ENCODE results near the gene BAIAP2. TPM values are rescaled to one million over a fixed set of nuclear protein-coding genes. Genes with fewer than 3 reads are reported as not detected.

The BAIAP2 gene
- total and polyA plus RNA-seq, 2 of the 13 experiments (the other 11 are each of a cell fraction or from before 2014, with no cell fraction given): 22.5 to 24.0 TPM

GRCh38 chr17:80987941-80988461 is 47.0 kb upstream of the BAIAP2 start (continued):
- TF ChIP-seq, protein P1, sequence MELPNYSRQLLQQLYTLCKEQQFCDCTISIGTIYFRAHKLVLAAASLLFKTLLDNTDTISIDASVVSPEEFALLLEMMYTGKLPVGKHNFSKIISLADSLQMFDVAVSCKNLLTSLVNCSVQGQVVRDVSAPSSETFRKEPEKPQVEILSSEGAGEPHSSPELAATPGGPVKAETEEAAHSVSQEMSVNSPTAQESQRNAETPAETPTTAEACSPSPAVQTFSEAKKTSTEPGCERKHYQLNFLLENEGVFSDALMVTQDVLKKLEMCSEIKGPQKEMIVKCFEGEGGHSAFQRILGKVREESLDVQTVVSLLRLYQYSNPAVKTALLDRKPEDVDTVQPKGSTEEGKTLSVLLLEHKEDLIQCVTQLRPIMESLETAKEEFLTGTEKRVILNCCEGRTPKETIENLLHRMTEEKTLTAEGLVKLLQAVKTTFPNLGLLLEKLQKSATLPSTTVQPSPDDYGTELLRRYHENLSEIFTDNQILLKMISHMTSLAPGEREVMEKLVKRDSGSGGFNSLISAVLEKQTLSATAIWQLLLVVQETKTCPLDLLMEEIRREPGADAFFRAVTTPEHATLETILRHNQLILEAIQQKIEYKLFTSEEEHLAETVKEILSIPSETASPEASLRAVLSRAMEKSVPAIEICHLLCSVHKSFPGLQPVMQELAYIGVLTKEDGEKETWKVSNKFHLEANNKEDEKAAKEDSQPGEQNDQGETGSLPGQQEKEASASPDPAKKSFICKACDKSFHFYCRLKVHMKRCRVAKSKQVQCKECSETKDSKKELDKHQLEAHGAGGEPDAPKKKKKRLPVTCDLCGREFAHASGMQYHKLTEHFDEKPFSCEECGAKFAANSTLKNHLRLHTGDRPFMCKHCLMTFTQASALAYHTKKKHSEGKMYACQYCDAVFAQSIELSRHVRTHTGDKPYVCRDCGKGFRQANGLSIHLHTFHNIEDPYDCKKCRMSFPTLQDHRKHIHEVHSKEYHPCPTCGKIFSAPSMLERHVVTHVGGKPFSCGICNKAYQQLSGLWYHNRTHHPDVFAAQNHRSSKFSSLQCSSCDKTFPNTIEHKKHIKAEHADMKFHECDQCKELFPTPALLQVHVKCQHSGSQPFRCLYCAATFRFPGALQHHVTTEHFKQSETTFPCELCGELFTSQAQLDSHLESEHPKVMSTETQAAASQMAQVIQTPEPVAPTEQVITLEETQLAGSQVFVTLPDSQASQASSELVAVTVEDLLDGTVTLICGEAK (IDR thresholded peaks at IDR 0.05): no peak
- TF ChIP-seq, protein P1 (CRISPR knock-in tag; IDR thresholded peaks at IDR 0.05): peak; percentile 44; the same call in 1 of the 2 replicates
- no peak for TF ChIP-seq ZNF101 (CRISPR knock-in tag; IDR thresholded peaks at IDR 0.05; ENCODE audit: borderline replicate concordance, low read depth)
- TF ChIP-seq NAIF1 (CRISPR knock-in tag; IDR thresholded peaks at IDR 0.05; ENCODE audit: borderline replicate concordance): no peak
- no peak for TF ChIP-seq FOXA3 (CRISPR knock-in tag; IDR thresholded peaks at IDR 0.05)
- TF ChIP-seq, protein P2, sequence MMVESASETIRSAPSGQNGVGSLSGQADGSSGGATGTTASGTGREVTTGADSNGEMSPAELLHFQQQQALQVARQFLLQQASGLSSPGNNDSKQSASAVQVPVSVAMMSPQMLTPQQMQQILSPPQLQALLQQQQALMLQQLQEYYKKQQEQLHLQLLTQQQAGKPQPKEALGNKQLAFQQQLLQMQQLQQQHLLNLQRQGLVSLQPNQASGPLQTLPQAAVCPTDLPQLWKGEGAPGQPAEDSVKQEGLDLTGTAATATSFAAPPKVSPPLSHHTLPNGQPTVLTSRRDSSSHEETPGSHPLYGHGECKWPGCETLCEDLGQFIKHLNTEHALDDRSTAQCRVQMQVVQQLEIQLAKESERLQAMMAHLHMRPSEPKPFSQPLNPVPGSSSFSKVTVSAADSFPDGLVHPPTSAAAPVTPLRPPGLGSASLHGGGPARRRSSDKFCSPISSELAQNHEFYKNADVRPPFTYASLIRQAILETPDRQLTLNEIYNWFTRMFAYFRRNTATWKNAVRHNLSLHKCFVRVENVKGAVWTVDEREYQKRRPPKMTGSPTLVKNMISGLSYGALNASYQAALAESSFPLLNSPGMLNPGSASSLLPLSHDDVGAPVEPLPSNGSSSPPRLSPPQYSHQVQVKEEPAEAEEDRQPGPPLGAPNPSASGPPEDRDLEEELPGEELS (CRISPR knock-in tag; IDR thresholded peaks at IDR 0.05): no peak
- TF ChIP-seq ZBTB3 (CRISPR knock-in tag; IDR thresholded peaks at IDR 0.05; ENCODE audit: borderline replicate concordance, low read depth): no peak
- no peak for TF ChIP-seq TBL1XR1 (IDR thresholded peaks at IDR 0.05; ENCODE audit: borderline replicate concordance, low read length, partially characterized antibody)
- peak; percentile 55; the same call in 1 of the 2 replicates for TF ChIP-seq ZNF746 (CRISPR knock-in tag; IDR thresholded peaks at IDR 0.05)
- no peak for TF ChIP-seq ZBTB8A (CRISPR knock-in tag; IDR thresholded peaks at IDR 0.05; ENCODE audit: borderline replicate concordance, low read depth)
- 0 out of 2 replicates have a peak, but pooled peaks have one; percentile 25 for TF ChIP-seq ZNF777 (CRISPR knock-in tag; IDR thresholded peaks at IDR 0.05)
- TF ChIP-seq, protein P3, sequence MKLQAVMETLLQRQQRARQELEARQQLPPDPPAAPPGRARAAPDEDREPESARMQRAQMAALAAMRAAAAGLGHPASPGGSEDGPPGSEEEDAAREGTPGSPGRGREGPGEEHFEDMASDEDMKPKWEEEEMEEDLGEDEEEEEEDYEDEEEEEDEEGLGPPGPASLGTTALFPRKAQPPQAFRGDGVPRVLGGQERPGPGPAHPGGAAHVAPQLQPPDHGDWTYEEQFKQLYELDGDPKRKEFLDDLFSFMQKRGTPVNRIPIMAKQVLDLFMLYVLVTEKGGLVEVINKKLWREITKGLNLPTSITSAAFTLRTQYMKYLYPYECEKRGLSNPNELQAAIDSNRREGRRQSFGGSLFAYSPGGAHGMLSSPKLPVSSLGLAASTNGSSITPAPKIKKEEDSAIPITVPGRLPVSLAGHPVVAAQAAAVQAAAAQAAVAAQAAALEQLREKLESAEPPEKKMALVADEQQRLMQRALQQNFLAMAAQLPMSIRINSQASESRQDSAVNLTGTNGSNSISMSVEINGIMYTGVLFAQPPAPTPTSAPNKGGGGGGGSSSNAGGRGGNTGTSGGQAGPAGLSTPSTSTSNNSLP (IDR thresholded peaks at IDR 0.05; ENCODE audit: low read depth, low read length): no peak
- no peak for TF ChIP-seq ZNF704 (CRISPR knock-in tag; IDR thresholded peaks at IDR 0.05; ENCODE audit: borderline replicate concordance)
- TF ChIP-seq, protein P4, sequence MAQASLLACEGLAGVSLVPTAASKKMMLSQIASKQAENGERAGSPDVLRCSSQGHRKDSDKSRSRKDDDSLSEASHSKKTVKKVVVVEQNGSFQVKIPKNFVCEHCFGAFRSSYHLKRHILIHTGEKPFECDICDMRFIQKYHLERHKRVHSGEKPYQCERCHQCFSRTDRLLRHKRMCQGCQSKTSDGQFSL (CRISPR knock-in tag; IDR thresholded peaks at IDR 0.05): no peak
